IPS-15b (cell line): ENCODE measurements around the gene CACNA2D1.

Experiments used
- H3K27me3 ChIP-seq: one replicate; pipeline ENCODE4 v1.6.1; 2013; ENCODE audit warnings: low read length; ENCODE audit not compliant: control insufficient read depth, insufficient read depth
- H3K36me3 ChIP-seq: one replicate; pipeline ENCODE4 v1.6.1; 2013; ENCODE audit warnings: low read length; ENCODE audit not compliant: control insufficient read depth, insufficient read depth
- H3K4me1 ChIP-seq: one replicate; pipeline ENCODE4 v1.6.1; 2013; ENCODE audit warnings: mild to moderate bottlenecking, low read length; ENCODE audit not compliant: control insufficient read depth, insufficient read depth
- H3K4me3 ChIP-seq: one replicate; pipeline ENCODE4 v1.5.1; 2013; ENCODE audit warnings: low read depth, low read length
- H3K9ac ChIP-seq: one replicate; pipeline ENCODE4 v1.6.1; 2013; ENCODE audit warnings: low read depth, mild to moderate bottlenecking, low read length
- H3K9me3 ChIP-seq: one replicate; pipeline ENCODE4 v1.6.1; 2013; ENCODE audit warnings: mild to moderate bottlenecking, low read length; ENCODE audit not compliant: control insufficient read depth, insufficient read depth

CACNA2D1 gene

DNA sequence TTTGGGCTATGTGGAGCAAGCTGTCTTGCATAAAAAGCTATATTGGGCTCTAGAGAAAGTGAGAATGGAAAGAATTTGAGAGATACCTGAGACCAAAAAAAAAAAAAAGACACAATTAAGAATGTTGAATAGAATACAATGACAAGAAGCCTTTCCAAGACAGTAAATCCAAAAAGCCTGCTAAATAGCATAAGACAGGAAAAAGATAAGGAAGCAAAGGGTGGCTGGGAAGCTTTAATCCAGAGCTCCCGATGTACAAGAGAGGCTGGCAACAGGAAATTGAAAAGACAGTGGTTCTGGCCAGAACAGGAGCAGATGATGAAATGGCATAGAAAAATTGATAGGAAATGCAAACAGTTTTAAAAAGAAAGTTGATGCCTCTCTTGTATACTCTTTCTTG lies 174.9 kb downstream of the CACNA2D1 start:
- Histone ChIP-seq H3K4me3 (no peak overlapping the region), H3K9me3 (no peaks in the 10 kb centered on the region), H3K9ac (no peak overlapping the region), H3K36me3 (no peaks in the 10 kb centered on the region), H3K27me3 (no peaks in the 10 kb centered on the region), H3K4me1 (no peaks in the 10 kb centered on the region)

DNA sequence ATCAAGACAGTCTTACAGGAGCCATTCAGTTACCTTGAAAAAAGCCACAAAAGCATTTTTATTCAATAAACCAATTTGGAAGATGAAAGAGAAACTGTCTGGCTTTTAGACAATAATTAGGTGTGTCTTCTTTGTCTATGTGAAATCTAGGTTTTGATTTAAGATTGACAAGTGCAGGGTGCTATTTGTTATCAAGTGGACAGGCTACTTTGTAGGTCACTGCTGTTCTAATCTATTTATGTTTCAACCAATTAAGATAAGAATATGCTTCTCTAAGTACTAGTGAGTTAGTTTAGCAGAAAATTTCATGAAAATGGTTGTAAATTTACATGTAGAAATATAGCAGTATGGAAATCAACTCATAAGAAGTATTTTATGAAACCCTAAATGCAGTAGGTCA lies 177.5 kb downstream of the CACNA2D1 start:
- Histone ChIP-seq H3K9ac (no peak overlapping the region), H3K9me3 (no peaks in the 10 kb centered on the region), H3K27me3 (no peaks in the 10 kb centered on the region), H3K4me3 (no peak overlapping the region), H3K36me3 (no peaks in the 10 kb centered on the region), H3K4me1 (no peaks in the 10 kb centered on the region)

DNA sequence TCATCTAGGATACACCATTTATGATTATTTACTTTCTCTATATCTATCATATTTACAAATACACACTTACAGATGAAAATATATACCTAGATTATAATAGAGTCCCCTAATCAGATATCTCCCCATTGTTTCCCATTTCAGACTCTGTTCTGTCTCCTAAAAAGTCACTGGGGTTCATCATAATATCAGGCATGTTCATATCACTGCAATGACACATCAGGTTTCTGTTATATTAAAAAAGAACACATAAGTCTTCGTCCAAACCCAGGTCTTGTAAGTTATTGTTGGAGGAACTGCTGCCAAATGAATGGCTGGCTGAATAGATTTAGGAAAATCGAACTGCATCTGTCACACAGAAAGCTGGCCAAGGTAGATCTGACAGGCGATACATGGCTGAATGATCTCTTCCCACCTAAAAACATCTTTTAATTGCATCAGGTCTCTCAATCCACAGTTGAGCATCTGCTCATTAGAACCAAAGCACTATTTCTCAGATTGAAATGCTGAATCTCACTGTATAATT lies 178.7 kb downstream of the CACNA2D1 start:
- Histone ChIP-seq H3K4me1 (no peaks in the 10 kb centered on the region), H3K27me3 (no peaks in the 10 kb centered on the region), H3K4me3 (no peak overlapping the region), H3K36me3 (no peaks in the 10 kb centered on the region), H3K9ac (no peak overlapping the region), H3K9me3 (no peaks in the 10 kb centered on the region)

DNA sequence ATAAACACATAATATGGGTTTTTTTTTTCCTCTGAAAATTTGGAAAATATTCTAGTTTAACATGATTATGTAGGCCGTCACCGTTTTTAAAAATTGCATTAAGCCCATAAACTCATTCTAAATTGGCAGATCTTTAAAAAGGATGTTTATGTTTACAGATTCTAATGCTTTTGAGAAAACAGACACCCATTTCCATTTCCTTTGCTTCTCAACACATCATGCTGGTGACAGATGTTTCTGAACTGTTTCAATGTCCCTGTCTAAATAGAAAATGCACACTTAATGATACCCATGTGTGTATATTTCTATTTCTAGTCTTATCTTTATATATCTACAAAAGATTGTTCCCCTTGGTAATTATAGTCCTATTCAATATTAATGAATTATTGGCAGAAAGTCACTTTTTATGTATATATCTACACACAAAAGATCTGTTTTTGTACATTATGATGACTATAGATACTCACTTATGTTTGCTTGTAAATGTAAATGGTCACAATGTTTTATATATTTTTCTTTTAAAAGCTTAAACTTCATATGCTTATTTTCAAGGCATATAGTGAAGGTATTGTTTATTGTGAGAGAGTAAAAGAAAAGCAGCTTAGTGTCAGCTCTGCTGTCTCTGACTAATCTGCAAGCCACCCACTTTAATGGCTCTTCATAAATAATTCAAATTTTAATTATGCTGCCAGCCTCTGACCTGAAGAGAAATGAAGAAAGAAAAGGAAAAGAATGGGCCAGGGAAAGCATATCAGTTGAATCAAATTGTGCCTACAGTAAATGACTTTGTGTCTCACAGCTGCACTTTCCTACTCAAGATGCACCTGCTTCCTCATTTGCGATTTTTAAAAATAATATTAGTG lies 179.4 kb downstream of the CACNA2D1 start:
- Histone ChIP-seq H3K9me3 (no peaks in the 10 kb centered on the region), H3K4me3 (no peak overlapping the region), H3K4me1 (no peaks in the 10 kb centered on the region)

DNA sequence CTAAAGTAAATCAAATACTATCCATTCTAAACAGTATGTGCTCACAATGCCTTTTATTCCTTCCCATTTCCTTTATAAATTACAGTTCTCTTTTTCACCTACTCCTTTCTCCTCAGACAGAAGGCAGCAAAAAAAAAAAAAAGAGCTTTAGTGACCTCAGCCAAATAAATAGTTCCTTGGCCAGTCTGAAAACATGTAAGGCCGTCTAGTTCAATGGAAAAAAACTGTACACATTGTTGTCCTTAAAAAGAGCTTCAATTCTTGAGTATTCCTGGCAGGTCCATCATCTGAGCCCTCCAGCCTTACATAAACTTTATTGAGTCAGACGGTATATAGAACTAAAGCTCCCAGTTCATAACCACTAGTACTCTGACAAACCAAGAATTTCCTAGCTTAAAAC lies 185.4 kb downstream of the CACNA2D1 start:
- H3K4me3 ChIP-seq: no peak overlapping the region
- H3K9me3 ChIP-seq: no peaks in the 10 kb centered on the region
- H3K4me1 ChIP-seq: no peaks in the 10 kb centered on the region

More for the DNA sequence above, 179.4 kb downstream of the CACNA2D1 start:
- Histone ChIP-seq H3K9ac (no peak overlapping the region), H3K36me3 (no peaks in the 10 kb centered on the region), H3K27me3 (no peaks in the 10 kb centered on the region)

DNA sequence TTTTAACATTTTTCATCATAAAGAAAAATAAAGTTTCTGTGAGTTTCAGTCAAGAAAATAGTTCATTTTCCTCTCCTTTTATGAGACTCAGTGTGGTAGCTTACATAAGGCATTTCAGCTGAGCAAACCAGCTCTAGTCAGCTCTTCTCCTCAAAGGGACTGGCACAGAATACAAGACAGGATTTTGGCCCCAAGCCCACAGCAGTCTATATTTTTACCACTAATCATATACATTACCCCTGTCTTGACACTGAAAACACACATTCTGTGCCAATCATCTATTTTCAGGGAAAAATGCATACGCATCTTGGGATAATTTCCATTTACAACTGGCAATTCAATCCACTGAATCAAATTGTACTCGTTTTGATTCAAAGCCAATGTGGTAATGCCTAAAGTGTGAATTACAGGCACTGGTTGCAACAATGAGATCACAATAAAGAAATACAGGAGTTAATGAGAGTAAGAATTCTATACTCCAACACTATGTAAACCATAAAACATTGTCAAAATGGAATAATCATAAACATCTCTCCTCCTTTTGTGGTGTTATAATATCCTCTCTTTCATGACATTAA lies 186.4 kb downstream of the CACNA2D1 start:
- H3K36me3 ChIP-seq: no peaks in the 10 kb centered on the region
- no peaks in the 10 kb centered on the region for H3K4me1 ChIP-seq

More for the DNA sequence above, 185.4 kb downstream of the CACNA2D1 start:
- H3K36me3 ChIP-seq: no peaks in the 10 kb centered on the region
- H3K27me3 ChIP-seq: no peaks in the 10 kb centered on the region
- no peak overlapping the region for H3K9ac ChIP-seq

DNA sequence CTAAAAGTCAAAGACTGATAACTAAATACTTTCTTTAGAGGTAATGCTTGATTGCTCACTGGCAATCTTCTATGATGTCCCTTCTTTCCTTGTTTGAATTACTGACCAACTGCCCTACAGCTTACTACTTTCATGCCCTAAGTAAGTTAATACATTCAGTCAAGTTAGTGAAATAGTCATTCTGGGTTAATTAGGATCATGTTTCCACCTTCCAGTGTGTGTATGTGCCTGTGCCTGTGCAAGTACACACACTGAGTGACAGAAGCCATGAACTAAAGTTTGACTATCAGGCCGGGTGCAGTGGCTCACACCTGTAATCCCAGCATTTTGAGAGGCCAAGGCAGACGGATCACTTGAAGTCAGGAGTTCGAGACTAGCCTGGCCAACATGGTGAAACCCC lies 187.9 kb downstream of the CACNA2D1 start:
- Histone ChIP-seq H3K9me3 (no peaks in the 10 kb centered on the region), H3K4me1 (no peaks in the 10 kb centered on the region), H3K27me3 (no peaks in the 10 kb centered on the region), H3K9ac (no peak overlapping the region), H3K4me3 (no peak overlapping the region), H3K36me3 (no peaks in the 10 kb centered on the region)

More for the DNA sequence above, 186.4 kb downstream of the CACNA2D1 start:
- no peaks in the 10 kb centered on the region for H3K9me3 ChIP-seq
- H3K4me3 ChIP-seq: no peak overlapping the region
- H3K27me3 ChIP-seq: no peaks in the 10 kb centered on the region
- no peak overlapping the region for H3K9ac ChIP-seq

DNA sequence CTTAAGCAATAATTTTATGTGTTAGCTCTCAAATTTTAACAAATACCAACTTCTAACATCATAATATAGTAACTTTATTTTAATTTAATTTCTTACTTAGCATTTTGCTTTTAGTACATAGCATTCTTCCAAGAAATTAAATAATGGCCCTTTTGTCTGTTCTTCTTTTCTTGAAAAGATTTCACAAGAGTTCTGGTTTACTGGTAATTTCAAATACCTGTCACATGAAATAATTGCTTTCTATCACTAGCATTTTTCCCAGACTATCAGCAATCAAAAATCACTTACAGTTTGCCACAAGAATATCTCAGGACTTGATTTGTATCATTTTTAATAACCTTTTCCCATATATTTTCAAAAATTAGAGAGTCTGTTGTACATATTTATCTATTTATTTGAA lies 193.0 kb downstream of the CACNA2D1 start:
- H3K9ac ChIP-seq: no peak overlapping the region
- no peaks in the 10 kb centered on the region for H3K36me3 ChIP-seq
- no peaks in the 10 kb centered on the region for H3K27me3 ChIP-seq
- H3K4me3 ChIP-seq: no peak overlapping the region
- no peaks in the 10 kb centered on the region for H3K4me1 ChIP-seq
- no peaks in the 10 kb centered on the region for H3K9me3 ChIP-seq

DNA sequence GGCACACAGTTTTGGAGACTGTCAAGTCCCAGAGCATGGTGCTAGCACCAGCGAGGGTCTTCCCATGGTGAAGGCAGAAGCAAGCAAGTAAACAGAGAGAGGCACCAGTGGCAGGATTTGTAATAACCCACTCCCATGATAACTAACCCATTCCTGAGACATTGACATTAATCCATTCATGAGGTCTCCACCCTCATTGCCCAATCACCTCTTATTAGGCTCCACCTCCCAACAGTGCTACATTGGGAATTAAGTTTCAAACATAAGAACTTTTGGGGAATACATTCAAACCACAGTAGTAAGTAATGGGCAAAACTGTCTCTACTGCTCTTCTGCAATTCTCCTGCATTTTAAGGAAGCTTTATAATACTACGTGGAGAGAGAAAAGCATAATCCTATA lies 193.6 kb downstream of the CACNA2D1 start:
- Histone ChIP-seq H3K36me3 (no peaks in the 10 kb centered on the region), H3K4me3 (no peak overlapping the region), H3K4me1 (no peaks in the 10 kb centered on the region)

DNA sequence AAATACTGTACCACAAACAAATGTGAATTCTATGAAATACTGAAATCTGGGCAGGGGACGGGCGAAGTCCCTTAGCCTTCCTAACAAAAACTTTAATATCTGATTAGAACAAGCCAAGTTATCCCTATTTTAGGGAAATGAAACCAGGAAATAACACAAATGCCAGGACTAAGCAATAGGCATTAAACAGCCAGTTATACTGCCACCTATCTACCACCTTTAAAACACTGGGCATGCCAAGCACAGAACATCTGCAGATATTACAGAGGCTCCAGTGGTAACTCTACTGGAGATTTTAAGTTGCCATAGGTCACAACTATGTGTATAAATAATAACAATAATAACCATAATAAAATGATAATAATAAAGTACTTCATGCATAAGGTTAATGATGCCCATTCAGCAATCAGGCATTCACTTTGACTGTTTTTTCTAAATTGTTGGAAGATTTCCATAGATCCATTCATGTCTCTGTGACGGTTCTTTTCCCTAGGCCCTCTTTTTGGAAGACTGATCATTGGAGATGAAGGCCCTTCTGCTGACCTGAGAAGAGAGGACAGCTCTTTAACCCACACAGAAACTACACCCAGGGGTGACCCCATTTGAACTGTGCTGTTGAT lies 195.7 kb downstream of the CACNA2D1 start:
- no peaks in the 10 kb centered on the region for H3K27me3 ChIP-seq
- H3K4me3 ChIP-seq: no peak overlapping the region
- no peaks in the 10 kb centered on the region for H3K36me3 ChIP-seq
- no peaks in the 10 kb centered on the region for H3K9me3 ChIP-seq
- H3K9ac ChIP-seq: no peak overlapping the region
- H3K4me1 ChIP-seq: no peaks in the 10 kb centered on the region

More for the DNA sequence above, 193.6 kb downstream of the CACNA2D1 start:
- Histone ChIP-seq H3K9me3 (no peaks in the 10 kb centered on the region), H3K9ac (no peak overlapping the region), H3K27me3 (no peaks in the 10 kb centered on the region)

DNA sequence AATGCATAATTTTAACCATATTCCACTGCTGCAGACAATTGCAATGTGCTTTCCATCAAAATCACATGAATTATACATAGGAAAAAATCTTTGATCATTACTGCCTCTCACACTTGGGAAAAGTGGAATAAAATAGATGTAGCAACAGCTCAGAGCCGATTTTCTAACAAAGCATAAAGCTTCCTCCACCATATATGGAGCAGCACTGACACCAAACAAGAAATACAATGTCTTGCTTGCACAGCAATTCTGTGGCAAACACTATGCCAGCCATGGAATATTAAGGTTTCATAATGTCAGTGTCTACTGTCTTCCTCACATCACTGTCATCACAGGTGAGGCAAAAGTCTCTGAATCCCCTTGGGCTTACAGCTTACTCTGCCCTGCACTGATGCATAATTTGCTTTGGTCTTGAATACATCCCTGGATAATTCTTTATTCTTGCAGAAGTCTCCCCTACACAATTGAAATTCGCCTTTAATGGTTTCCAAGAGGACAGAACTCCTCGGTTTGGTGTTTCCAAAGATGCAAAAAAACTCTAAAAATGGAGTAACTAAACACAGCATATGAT lies 198.5 kb downstream of the CACNA2D1 start:
- Histone ChIP-seq H3K27me3 (no peaks in the 10 kb centered on the region), H3K9ac (no peak overlapping the region), H3K4me3 (no peak overlapping the region), H3K36me3 (no peaks in the 10 kb centered on the region), H3K9me3 (no peaks in the 10 kb centered on the region), H3K4me1 (no peaks in the 10 kb centered on the region)
